Activated CD4-positive, alpha-beta T cell treated with anti-CD3 and anti-CD28 coated beads, Interleukin-10, Interleukin-2, amounts not matched to agents 100 ng/mL and 50 ng/mL, durations not matched to agents 16 hours and 8 hours (primary cell): ENCODE measurements around the gene RAP1GAP.
A peak's percentile ranks its signal among the peaks of the same experiment; 100 is the strongest.

Experiments used
- DNase-seq: peaks from one replicate; pipeline ENCODE4 v3.0.0-alpha.2; 2020

The RAP1GAP gene

DNA sequence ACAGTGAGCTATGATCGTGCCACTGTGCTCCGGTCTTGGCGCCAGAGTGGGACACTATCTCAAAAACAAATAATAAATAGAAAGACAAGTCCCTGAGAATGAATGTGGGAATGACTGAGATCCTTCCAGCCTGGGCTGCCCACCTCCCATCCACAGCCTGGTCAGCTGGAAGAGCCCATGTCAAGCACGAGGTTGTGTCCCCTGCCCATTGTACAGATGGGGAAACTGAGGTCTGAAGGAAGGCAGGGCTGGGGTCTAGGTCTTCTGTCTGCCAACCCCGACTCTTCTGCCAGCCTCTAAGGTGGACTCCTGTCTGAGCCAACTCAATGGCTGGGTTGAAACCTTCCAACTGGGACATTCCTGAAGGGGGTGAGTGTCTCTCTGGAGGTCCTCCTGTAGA lies 79.5 kb downstream of the RAP1GAP start:
- DNase-seq: no peak

DNA sequence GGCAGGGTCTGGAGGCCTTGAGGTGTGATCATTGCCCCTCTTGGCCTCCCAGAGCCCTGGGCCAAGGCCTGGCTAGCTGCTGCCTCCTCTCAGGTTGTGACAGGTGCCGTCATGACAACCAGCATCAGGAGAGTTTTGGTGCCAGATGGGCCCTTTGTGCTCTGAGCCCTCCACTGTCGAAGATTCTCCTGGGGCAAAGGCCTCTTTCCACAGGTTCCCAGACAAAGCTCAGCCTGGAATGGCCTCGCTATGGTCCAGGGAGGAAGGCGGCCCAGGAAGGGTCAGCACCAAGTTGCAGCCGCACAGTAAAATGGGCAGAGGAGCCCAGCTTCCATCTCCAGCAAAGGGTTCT lies 81.6 kb downstream of the RAP1GAP start:
- no peak for DNase-seq

DNA sequence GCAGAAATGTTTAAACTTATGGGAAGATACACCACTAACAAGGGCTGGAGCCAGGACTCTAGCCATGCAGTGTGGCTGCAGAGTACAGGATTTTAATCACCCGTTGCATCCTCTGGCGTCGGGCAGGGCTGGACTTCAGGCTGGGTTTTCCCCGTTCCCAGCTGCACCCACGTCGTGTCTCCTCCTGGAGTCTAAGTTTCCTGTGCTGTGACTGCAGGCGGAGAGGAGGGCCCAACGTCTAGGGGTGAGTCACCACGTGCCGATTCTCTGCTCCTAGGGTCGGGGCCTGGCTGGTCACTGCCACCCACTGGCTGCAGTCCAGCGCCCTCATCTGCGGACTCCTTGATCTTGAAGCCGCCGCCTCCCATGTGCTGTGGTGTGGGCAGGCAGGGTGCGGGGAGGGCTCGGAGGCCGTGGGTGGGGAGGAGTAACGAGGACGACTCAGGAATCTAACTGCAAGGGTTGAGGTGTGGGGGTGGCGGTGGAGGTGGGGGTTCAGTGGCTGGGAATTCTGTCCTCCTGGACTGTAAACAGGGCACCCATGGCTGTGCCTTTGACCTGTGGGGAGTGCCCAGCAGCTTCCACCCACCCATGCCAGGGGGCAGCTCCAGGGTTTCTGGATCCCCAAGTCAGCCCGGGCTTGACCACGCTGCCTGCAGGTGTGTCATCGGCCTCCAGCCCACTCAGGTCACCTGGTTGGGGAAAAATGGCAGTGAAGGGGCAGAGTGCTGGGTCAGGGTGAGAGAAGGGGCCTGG lies 82.1 kb downstream of the RAP1GAP start:
- no peak for DNase-seq

- DNase-seq: no peak
These were observed 82.9 kb downstream of the RAP1GAP start for GRCh38 chr1:21586222-21586621.

- DNase-seq: no peak
These were observed 84.1 kb downstream of the RAP1GAP start for GRCh38 chr1:21585037-21585436.

- DNase-seq: no peak
These were observed 85.1 kb downstream of the RAP1GAP start for GRCh38 chr1:21584096-21584495.

DNA sequence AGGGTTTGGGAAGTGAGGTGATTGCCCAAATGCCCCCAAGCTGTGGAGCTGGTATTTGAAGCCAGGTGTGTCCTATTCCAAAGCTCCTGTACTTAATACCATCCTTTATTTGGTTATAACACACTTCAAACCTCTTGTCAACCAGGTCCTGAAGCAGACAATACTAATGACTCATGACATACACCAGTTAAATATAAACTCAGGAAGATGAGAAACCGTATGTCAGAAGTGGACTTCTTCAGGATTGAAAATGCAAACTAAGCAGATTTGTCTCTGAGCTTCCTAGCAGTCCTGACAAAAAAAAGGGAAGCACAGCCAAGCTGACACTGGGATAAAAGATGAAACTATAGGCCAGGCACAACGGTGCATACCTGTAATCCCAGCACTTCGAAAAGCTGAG lies 89.4 kb downstream of the RAP1GAP start:
- DNase-seq: no peak

DNA sequence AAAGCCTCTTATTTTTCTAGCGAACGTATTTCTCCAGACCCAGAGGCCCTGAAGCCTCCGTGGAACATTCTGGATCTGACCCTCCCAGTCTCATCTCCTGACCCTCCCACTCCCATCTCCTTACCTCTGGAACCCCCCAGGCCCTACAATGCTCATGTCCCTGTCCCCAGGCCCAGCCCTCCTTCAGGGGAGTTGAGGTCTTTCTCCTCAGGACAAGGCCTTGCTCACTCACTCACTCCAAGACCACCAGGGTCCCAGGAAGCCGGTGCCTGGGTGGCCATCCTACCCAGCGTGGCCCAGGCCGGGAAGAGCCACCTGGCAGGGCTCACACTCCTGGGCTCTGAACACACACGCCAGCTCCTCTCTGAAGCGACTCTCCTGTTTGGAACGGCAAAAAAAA lies 91.2 kb downstream of the RAP1GAP start:
- no peak for DNase-seq

DNA sequence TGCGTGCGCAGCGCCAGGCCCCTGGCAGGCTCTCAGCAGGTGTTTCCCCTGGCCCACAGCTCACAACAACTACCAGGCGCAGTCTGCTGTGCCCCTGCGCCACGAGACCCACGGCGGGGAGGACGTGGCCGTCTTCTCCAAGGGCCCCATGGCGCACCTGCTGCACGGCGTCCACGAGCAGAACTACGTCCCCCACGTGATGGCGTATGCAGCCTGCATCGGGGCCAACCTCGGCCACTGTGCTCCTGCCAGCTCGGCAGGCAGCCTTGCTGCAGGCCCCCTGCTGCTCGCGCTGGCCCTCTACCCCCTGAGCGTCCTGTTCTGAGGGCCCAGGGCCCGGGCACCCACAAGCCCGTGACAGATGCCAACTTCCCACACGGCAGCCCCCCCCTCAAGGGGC lies 91.8 kb downstream of the RAP1GAP start:
- DNase-seq: no peak

DNA sequence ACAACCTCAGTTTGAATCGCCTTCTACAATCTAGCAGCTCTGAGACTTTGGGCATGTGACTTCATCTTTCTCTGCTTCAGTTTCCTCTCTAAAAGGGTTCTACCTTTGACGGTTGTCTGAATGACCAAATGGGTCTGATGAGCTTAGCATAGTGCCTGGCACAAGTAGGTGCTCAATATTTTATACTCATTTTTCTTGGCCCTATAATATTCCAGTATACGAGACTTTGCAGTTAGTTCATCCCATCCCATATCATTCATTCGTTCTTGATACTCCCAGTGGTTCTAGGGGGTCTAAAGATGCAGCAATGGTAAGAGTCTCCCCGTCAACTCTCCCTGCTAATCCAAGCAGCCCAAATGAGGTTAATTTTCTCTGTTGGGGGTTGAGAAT lies 92.4 kb downstream of the RAP1GAP start:
- DNase-seq: no peak

DNA sequence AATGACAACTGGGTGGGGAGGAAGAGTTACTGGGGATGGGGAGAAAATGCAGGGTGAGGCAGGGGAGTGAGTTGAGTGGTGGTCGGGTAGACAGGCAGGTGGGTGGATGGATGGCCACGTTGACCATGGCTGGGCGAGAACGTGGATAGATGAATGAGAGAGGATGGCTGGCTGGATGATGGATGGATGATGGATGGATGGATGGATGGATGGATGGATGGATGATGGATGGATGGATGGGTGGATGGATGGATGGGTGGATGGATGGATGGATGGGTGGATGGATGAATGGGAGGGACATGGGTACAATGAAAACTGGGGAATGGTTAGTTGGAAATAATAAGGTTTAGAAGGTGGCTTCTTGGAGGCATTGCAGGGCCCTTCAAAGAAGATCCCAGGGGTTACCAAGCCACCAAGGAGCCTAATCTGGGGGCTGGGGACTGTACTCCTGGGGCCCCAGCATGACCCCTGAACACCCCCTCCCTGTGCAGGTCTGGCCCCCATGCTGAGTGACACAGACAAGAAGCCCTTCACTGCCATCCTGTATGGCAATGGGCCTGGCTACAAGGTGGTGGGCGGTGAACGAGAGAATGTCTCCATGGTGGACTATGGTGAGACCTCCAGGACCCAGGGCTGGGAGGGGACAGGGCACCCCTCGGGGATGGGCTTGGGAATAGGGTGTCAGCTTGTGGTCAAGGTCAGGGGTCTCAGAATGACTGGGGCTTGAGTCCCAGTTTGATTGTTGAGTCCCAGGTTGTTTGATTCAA lies 92.9 kb downstream of the RAP1GAP start:
- DNase-seq: no peak

GRCh38 chr1:21575351-21575942 lies 93.7 kb downstream of the RAP1GAP start:
- no peak for DNase-seq

DNA sequence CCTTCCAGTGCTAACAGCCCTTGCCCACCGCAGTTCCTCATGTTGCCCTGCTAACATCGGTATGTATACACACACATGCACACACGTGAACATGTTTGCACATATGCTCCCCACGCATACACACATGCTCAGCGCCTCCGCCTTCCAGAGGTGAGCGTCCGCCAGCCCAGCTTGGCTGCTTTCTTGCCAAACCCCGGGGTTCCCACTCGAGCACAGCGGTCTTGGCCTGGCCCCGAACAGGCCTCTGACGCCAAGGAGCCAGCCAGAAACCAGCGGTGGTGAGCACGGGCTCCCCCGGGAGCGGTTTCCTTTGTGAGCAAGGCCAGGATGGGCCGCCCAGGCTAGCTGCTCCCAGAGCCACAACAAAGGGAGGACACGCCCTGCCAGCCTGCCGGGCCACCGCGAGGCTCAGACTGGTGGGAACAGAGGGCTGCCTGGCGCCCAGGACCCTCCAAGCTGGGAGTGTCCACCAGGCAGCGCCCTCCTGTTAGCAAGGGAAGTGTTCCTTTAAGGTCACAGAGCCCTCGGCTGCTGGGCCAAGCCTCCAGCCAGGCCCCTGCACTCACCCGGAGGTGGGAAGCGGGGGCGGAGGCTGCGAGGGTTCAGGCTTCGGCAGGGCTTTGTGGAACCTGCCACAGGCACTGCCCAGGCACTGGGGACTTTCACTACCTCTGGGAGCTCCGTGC lies 94.5 kb downstream of the RAP1GAP start:
- DNase-seq: no peak

DNA sequence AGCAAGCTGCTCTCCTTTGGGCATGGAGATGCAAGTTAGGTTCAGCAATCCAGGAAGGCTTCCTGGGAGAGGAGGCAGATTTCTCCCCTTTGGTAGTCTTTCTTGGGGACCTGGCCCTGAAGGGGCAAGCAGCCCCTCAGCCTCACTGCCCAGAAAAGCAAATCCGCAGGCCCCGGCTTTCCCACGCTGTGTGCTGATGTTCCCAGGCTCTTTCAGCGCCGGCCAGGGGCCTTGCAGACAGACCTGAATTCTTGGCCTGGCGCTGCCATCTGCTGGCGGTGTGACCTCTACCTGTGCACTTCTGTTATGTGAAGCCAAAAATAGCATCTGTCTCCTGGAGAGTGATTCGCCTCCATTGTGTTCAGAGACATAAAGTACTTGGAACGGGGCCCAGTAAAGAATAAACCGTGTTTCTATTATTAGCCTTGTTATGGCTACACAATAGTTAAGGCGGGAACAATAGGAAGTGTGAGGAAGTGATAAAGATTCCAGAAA lies 95.1 kb downstream of the RAP1GAP start:
- DNase-seq: peak; percentile 38

GRCh38 chr1:21573475-21573874 lies 95.7 kb downstream of the RAP1GAP start:
- no peak for DNase-seq

DNA sequence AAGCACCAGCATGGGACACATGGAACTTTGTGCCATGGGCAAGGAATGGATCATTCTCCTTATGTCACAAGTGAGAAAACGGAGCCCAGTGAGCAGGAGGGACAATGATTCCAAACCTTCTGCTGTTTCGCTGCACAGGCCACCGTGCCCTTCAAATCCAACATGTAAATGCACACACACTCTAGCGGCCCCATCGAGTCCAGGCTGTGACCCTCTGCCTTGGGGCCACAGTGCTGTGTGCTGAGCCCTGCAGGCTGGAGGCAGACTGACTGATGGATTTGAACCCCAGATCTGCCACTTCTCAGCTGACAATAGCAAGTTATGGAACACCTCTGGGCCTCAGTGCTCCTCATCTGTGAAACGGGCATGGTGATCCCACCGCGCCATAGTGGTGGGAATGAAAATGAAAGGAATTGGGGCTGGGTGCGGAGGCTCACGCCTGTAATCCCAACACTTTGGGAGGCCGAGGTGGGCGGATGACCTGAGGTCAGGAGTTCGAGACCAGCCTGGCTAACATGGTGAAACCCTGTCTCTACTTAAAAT lies 96.4 kb downstream of the RAP1GAP start:
- DNase-seq: no peak

- DNase-seq: no peak
These were observed 96.9 kb downstream of the RAP1GAP start for GRCh38 chr1:21572221-21572620.

GRCh38 chr1:21570885-21571284 lies 98.3 kb downstream of the RAP1GAP start:
- DNase-seq: no peak

DNA sequence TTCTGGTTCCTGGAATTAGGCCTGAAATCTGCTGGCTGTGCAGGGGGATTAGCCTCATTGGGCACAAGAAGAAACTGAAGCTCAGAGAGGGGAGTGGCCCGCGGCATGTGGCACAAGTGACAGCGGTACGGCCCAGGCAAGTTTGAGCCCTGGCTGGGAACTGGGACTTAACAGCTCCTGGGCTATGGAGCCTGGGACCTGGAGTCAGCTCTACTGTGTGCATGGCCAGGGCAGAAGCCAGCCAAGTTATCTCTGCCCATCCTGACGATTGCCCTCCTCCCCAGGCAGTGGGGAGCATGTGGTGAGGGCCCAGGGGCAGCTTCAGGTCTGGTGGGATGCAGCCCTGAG lies 98.7 kb downstream of the RAP1GAP start:
- no peak for DNase-seq

DNA sequence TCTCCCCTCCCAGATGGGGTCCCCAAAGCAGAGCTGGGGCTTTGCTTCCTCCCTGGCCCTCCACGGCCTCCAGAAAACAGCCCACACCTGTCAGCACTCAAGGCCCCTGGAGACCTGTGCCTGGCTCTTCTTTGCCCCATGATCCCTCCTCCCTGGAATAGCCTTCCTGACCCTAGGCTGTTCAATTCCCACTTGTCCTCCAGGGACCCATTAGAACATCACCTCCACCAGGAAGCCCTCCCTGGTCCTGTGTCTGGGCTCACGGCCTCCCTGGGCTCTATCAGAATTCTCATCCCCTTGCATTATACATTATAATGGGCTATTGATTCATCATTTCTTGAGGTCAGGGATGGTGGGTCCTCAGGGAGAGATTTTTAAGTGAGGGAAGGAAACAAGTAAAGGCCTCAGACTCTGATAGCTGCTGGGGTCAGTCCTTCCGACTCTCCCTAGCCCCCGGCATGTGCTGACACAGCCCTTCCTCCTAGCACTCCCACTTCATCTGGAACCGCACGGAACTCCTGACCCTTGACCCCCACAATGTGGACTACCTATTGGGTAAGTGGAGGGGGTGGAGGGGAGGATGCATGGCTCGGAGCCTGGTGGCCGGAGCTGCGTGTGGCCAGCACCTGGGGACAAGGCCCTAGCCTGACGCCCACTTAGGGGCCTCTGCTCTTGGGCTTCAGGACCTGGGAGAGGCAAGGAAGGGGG lies 99.2 kb downstream of the RAP1GAP start:
- no peak for DNase-seq

DNA sequence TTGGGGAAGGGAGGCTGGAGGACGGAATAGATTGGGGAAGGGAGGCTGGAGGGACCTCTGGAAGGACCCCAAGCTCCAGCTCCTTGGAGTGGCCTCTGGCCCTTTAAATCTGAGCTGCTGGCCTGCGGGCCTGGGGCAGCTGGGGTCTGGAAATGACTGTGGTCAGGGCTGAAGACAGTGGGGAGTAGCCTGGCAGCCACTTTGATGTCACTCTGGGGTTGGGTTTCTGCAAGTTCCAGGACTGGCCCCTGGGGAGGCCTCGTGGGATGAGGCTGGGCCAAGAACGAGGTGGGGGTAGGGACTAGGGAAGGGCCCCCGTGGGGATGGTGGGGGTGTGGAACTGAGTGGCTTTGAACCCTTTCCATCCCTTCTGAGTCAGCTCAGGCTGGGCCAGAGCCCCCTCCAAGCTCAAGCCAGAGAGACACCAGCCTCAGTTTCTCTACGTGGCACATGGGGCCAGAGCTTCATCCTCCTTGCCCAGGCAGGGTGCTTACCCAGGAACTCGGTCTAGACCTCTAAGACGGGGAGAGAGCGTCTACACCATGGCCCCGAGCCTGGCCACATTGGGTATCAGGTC lies 100.3 kb downstream of the RAP1GAP start:
- no peak for DNase-seq
